Measurements from ENCODE around the gene WWOX.

Gene WWOX

GRCh38 chr16:79261944-79262552 lies 1162.6 kb downstream of the WWOX start:
- no peak for DNase-seq (ENCODE audit: low read depth, low spot score)

All from brain pericyte (primary cell).